ENCODE results near the gene EML1.

Gene EML1

GRCh38 chr14:99907761-99908652, 114.8 kb downstream of the EML1 start:
- DNase-seq: peak in 1 of 2 experiments; percentile 78

DNA sequence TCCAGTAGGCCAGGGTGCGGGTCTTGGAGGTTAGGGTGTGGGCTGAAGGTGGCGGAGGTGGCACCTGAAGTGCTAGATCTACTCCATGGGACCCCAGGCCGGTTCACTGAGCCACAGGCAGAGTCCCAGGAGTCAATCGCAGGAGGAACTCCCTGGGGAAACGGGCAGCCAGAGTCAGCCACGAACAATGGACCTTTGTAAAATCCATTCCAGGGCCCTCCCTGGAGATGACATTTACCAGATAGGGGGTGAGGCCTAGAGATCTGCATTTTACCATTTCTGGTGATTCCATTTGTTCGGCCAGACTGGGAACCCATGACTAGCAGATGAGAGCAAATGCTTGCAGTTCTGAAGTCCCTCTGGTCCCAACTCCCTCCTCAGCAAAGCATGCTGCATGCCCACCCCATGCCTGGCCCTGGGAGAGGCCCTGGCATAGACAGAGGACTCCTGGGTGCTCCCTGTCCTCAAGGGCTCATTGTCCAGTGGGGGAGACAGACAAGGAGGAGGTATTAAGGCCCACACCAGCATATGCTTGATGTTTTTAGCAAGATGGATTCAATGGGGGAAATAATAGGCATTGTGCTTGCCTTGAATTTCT, 115.5 kb downstream of the EML1 start:
- DNase-seq: peak; percentile 72 to 88

- no peak for DNase-seq
These were observed 116.4 kb downstream of the EML1 start for GRCh38 chr14:99909513-99910064.

- no peak for DNase-seq
These were observed 117.4 kb downstream of the EML1 start for GRCh38 chr14:99910337-99911309.

GRCh38 chr14:99915305-99916090, 122.3 kb downstream of the EML1 start:
- DNase-seq: no peak

- DNase-seq: no peak
These were observed 122.8 kb downstream of the EML1 start for GRCh38 chr14:99916091-99916383.

DNA sequence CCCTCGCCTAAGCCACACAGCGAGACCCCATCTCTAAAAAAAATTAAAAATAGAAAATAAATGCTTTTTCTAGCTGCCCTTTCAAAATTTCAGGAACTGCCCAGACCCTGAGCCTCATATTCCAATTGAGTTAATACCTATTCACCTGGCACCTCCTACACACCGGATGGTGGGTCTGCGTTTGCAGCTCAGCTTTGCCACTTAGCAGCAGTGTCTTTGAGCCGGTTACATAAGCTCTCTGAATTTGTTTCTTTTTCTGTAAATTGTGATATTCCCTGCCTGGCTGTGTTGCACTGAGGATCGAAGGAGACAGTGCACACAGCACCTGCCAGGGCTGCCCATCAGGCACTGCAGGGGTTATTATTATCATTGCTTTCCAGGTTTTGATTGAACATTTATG, 125.6 kb downstream of the EML1 start:
- DNase-seq: no peak

DNA sequence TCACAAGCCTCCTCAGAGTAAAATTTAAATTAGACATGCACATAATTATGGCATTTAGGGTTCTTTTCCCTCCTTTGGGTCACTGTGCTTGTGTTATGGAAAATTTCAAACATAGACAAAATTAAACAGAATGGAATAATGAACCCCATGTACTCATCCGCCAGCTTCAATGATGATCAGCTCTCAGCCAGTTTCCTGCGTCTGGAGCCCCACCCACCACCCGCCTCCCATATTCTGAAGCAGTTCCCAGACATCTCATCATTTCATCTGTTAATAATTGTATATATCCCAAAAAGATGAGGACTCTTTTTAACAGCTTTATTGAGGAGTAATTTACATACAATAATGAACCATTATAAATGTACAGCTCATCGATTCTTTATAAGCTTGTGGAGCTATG, 128.2 kb downstream of the EML1 start:
- DNase-seq: no peak

- no peak for DNase-seq
These were observed 131.2 kb downstream of the EML1 start for GRCh38 chr14:99924379-99924778.

GRCh38 chr14:99925471-99925870, 132.3 kb downstream of the EML1 start:
- no peak for DNase-seq

DNA sequence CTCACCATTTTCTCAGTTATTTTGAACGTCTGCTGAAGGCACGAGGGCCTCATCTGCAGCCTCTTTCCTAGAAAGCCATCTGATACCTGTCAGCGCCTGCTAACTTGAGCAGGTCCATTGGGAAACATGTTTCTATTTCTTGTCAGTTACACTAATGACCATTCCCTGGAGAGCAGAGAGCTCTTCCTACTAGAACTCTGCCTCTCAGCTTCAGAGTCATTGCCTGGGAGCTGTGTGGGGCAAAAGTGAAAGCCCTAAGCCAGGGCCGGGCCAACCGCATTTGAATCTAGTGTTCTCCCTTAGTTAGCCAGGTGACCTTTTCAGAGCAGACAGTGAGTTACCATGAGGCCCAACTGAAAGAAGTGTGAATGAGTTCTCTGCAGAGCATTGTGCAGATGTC, 135.8 kb downstream of the EML1 start:
- no peak for DNase-seq

GRCh38 chr14:99929601-99930000, 136.4 kb downstream of the EML1 start:
- no peak for DNase-seq

- DNase-seq: no peak
These were observed 137.4 kb downstream of the EML1 start for GRCh38 chr14:99930420-99931274.

DNA sequence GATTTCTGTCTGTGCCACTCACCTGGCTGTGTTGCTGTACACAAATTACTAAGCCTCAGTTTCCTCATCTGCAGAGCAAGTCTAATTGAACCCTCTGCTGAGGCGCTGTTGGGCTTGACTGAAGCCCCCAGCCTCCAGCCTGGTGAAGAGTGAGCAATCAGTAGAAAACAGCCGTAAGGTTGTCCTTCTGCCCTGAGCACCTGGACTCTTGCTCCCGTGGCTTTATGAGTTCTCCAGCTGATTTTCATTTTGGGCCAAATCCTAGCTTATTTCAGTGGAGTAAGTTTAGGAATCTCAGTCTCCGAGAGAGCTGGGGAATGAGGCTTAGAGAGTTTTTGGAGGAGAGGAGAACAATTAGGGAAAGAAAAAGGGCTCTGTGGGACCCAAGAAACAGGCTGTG, 138.1 kb downstream of the EML1 start:
- no peak for DNase-seq

DNA sequence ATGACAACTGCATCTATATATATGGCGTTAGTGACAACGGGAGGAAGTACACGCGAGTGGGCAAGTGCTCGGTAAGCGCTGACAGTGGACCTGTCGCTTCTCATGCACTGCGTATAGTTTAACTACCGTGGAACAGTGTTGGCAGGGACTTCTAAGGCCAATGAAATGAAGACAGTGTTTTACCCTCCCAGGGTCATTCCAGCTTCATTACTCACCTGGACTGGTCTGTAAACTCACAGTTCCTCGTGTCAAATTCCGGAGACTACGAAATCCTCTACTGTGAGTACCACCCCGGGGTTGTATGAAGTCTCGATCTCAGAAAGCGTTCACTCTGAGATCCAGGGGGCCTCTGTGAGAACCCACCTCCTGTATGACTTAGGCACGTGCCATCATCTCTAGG, 142.8 kb downstream of the EML1 start:
- DNase-seq: no peak

DNA sequence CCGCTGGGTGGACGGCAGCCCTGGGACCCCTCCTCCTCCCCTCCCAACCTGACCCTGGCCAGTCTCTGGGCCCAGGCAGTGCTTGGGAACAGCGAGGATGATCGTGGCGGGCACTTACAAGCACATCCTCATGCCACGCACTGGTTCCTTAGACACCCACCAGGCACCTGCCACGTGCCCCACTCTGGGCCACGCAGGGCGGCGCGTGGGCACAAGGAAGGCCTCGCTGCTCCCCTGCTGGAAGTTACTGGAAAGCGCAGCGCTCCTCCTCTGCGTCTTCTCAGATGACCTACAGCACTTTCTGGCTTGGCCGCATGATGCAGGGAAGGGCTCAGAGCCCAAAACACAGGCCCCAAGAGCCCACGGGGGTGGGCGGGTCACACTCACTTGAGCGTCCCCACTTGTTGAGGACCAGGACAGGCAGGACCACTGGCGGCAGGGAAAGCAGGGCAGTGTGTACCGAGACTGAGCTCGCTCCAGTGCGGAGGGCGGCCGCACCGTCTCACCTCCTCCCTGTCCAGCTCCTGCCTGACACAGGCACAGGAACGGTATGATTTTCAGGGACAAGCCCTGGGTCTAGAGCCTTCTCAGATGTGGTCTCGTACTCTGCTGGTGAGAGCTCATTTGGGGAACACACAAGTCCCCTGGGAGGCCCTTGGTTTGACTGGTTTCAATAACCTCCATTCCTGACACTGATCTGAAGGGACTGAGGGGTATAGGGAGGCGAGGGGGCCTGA, 143.7 kb downstream of the EML1 start:
- DNase-seq: no peak

DNA sequence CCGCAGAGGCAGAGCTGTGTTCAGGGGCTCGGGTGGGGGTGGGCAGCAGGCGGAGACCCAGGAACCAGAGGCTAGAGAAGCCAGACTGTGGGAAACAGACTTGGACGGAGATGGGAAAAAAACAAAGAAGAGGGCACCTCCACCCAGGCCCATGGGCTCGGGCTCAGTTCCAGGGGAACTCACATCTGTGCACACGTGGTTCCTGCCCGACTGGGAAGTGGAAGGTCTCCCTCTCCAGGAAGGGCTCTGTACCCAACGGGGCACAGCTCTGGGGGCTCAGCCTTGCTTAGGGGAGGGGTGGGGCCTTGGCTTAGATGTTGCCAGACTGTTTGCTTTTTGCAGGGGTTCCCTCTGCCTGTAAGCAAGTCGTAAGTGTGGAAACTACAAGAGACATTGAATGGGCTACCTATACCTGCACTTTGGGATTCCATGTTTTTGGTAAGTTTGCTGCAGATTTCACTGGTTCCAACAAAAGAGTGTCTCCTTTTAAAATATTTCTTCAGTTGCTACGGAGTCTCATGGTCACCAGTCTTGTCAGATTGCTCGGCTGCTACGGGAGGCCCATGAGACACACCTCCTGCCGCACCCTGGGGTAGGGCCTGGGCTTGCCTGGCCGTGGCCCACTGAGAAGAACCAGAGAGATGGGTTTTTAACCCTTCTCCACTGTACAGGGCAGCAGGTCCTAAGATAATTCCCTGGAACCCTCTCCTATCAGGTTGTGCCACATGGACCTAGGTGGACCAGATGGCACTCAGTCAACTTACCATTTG, 144.4 kb downstream of the EML1 start:
- DNase-seq: no peak

DNA sequence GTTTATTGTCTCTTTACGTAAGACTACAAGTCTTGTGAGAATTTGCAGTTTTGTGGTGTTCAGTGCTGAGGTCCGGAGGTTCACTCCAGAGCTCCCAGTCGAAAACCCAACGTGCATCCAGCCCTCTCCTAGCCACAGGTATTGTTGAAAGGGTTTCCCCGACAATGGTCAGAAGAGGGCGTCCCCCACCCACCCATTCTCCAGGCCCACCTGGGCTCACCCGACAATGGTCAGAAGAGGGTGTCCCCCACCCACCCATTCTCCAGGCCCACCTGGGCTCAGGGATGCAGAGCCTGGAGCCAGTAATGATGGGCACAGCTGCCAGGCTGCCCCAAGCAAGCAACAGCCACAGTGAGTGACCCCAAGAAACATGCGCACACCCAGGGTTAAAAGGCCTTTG, 145.2 kb downstream of the EML1 start:
- no peak for DNase-seq

DNA sequence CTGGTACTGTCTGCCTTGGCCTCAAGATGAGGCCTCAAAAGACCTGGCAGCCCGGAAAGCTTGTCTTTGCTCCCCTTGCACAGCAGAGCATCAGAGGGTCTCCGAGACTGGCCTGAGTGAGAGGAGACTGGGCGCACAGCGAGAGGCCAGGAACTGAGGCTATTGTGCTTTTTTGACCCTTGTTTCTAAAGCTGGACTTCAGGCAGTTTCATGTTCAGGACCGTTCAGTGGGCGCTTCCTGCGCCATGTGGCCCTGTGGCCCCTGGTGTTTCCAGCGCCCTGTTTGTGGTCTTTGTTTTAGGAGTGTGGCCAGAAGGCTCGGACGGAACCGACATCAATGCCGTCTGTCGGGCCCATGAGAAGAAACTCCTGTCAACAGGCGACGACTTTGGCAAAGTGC, 145.7 kb downstream of the EML1 start:
- no peak for DNase-seq

GRCh38 chr14:99939421-99939820, 146.2 kb downstream of the EML1 start:
- DNase-seq: no peak

Data from NCI-H526 (cell line).